BJ (cell line): Measurements from ENCODE around the gene SH3GL2. TPM values are rescaled to one million over a fixed set of nuclear protein-coding genes. Genes with fewer than 3 reads are reported as not detected.

Experiments
- CTCF ChIA-PET: fragments of 350-600 bp; formaldehyde crosslinking; extraction: SDS; loops from one replicate; lab custom pipeline; 2021; ENCODE audit warnings: antibody characterized with exemption, inconsistent platforms; lab: Yijun Ruan, JAX
- POLR2A ChIA-PET: fragments of 300-600 bp; sonication (Branson Sonifier 250); formaldehyde crosslinking; extraction: SDS; loops from one replicate; lab custom pipeline; 2021; ENCODE audit warnings: antibody characterized with exemption; lab: Charles Lee
- DNase-seq: peaks from one replicate; pipeline ENCODE4 v3.0.0-alpha.2; 2011; ENCODE audit warnings: low read depth
- H3K27me3 ChIP-seq: 2 replicates; pipeline ENCODE4 v1.6.0; 2011; ENCODE audit warnings: low read length; ENCODE audit not compliant: control insufficient read depth, insufficient read depth
- H3K36me3 ChIP-seq: 2 replicates; pipeline ENCODE4 v1.5.1; 2011; ENCODE audit warnings: low read length; ENCODE audit not compliant: control insufficient read depth, insufficient read depth
- H3K4me3 ChIP-seq: 2 replicates; pipeline ENCODE4 v1.5.1; 2011; ENCODE audit warnings: low read depth, mild to moderate bottlenecking, control low read depth, low read length
- CTCF ChIP-seq: IDR thresholded peaks from 2 replicates; pipeline ENCODE4 v1.5.1; 2011; ENCODE audit warnings: low read depth, mild to moderate bottlenecking, control low read depth, inconsistent platforms, low read length, moderate library complexity; ENCODE audit not compliant: insufficient read depth
- polyA plus RNA-seq: library from polyadenylated mRNA; depleted of rRNA; stranded (reverse); fragments of >200 nt; gene quantifications from 2 replicates; pipeline ENCODE4 v1.2.3, GENCODE V29; 2011

The SH3GL2 gene
- polyA plus RNA-seq, 1 experiment = 1.7 TPM

- H3K27me3 ChIP-seq = no peaks in the 10 kb centered on the region
- DNase-seq = no peak
- TF ChIP-seq CTCF = no peak
- H3K4me3 ChIP-seq = no peak overlapping the region
- ChIA-PET CTCF (no interaction called here), POLR2A (no interaction called here)
- no peaks in the 10 kb centered on the region for H3K36me3 ChIP-seq
These were observed 27.8 kb upstream of the SH3GL2 start for GRCh38 chr9:17551023-17551422.

- TF ChIP-seq CTCF = no peak
- CTCF ChIA-PET = no interaction called here
- Histone ChIP-seq H3K27me3 (no peaks in the 10 kb centered on the region), H3K4me3 (no peak overlapping the region), H3K36me3 (no peaks in the 10 kb centered on the region)
- DNase-seq = no peak
- POLR2A ChIA-PET = no interaction called here
These were observed 23.4 kb upstream of the SH3GL2 start for GRCh38 chr9:17555362-17556054.

- ChIA-PET POLR2A (no interaction called here), CTCF (no interaction called here)
- H3K4me3 ChIP-seq = no peak overlapping the region
- TF ChIP-seq CTCF = no peak
- no peaks in the 10 kb centered on the region for H3K27me3 ChIP-seq
- DNase-seq = no peak
- H3K36me3 ChIP-seq = no peaks in the 10 kb centered on the region
These were observed 22.6 kb upstream of the SH3GL2 start for GRCh38 chr9:17556255-17556654.

GRCh38 chr9:17556935-17557334, 21.9 kb upstream of the SH3GL2 start:
- Histone ChIP-seq H3K27me3 (no peaks in the 10 kb centered on the region), H3K36me3 (no peaks in the 10 kb centered on the region), H3K4me3 (no peak overlapping the region)
- ChIA-PET POLR2A (no interaction called here), CTCF (no interaction called here)
- no peak for TF ChIP-seq CTCF
- no peak for DNase-seq

- Histone ChIP-seq H3K4me3 (no peak overlapping the region), H3K27me3 (no peaks in the 10 kb centered on the region; the same call in 1 of the 2 replicates), H3K36me3 (no peaks in the 10 kb centered on the region)
- POLR2A ChIA-PET = no interaction called here
- DNase-seq = no peak
- TF ChIP-seq CTCF = no peak
- CTCF ChIA-PET = interaction anchor here (2.2 kb wide), 1 partner anchor 9 kb away, joined by 7 read pairs; no protein-coding TSS in a partner anchor
These were observed 7.0 kb upstream of the SH3GL2 start for GRCh38 chr9:17571825-17572224.
